Peyer's patch (tissue), 4 donors: ENCODE measurements around the gene ESRP2. TPM values are rescaled to one million over a fixed set of nuclear protein-coding genes. Genes with fewer than 3 reads are reported as not detected.

ENCODE experiments used
- DNase-seq, 3 donors: peaks; one replicate each; pipeline ENCODE4 v3.0.0-alpha.2; 2017 to 2019
- H3K27ac ChIP-seq, 4 donors: fragments of 200-600 bp; sonication (generic); one replicate each; pipeline ENCODE4 v1.5.1; 2016 to 2019
- H3K27me3 ChIP-seq, 2 donors: fragments of 200-600 bp; sonication (generic); one replicate each; pipeline ENCODE4 v1.5.1; 2019
- H3K36me3 ChIP-seq, 3 donors: fragments of 200-600 bp; sonication (generic); one replicate each; pipeline ENCODE4 v1.5.1; 2016 to 2019
- H3K4me1 ChIP-seq, 4 donors: fragments of 200-600 bp; sonication (generic); one replicate each; pipeline ENCODE4 v1.5.1; 2016 to 2019
- H3K4me3 ChIP-seq, 4 donors: fragments of 200-600 bp; sonication (generic); 1 replicate in 3 of 4; 2 replicates in 1 of 4; pipeline ENCODE4 v1.5.1; 2016 to 2019; ENCODE audit warnings: mild to moderate bottlenecking in 1 of 4
- H3K9me3 ChIP-seq, 4 donors: fragments of 200-600 bp; sonication (generic); one replicate each; pipeline ENCODE4 v1.5.1; 2016 to 2019; ENCODE audit warnings: mild to moderate bottlenecking in 1 of 4
- CTCF ChIP-seq, 6 experiments: fragments of 450-650 bp in 4 of 6; fragments of 200-600 bp in 2 of 6; sonication (generic) in 1 of 6; IDR thresholded peaks; one replicate each; pipeline ENCODE4 v1.5.1; 2017 to 2019; ENCODE audit warnings: antibody characterized with exemption in 6 of 6, mild to moderate bottlenecking in 3 of 6, moderate library complexity in 1 of 6
- POLR2A ChIP-seq, 2 donors: fragments of 450-650 bp; IDR thresholded peaks; one replicate each; pipeline ENCODE4 v1.5.1; 2017; ENCODE audit warnings: antibody characterized with exemption in 2 of 2, mild to moderate bottlenecking in 2 of 2, moderate library complexity in 2 of 2
- total RNA-seq, 4 donors: library from RNA; depleted of rRNA; stranded (reverse); fragments of >200 nt; gene quantifications; one replicate each; pipeline ENCODE4 v1.1.0, GENCODE V29; 2016

ESRP2 gene
- total RNA-seq, 4 donors from 2014 or later = 15.7 to 67.4 (median 40.9) TPM

- Histone ChIP-seq H3K27ac (peak overlapping the region in 1 of 4 donors; percentile 79), H3K4me3 (no peak overlapping the region), H3K36me3 (peaks cover 0 to 12% (median 0%) of the 10 kb centered on the region in 3 donors), H3K9me3 (no peaks in the 10 kb centered on the region), H3K4me1 (peaks cover 0 to 32% (median 28%) of the 10 kb centered on the region in 4 donors), H3K27me3 (no peaks in the 10 kb centered on the region)
- DNase-seq = no peak
- TF ChIP-seq CTCF (IDR thresholded peaks at IDR 0.05) (no peak), POLR2A (IDR thresholded peaks at IDR 0.05) (no peak)
Observed at GRCh38 chr16:68282064-68282452, 46.1 kb upstream of the ESRP2 start.

- H3K9me3 ChIP-seq = no peaks in the 10 kb centered on the region
- TF ChIP-seq CTCF (IDR thresholded peaks at IDR 0.05) (no peak), POLR2A (IDR thresholded peaks at IDR 0.05) (no peak)
- DNase-seq = no peak
- H3K27ac ChIP-seq = peak overlapping the region in 2 of 4 donors; percentile 6 to 79
- peaks cover 0 to 10% (median 0%) of the 10 kb centered on the region in 3 donors for H3K36me3 ChIP-seq
- no peak overlapping the region for H3K4me3 ChIP-seq
- H3K27me3 ChIP-seq = no peaks in the 10 kb centered on the region
- H3K4me1 ChIP-seq = peaks cover 0 to 28% (median 24%) of the 10 kb centered on the region in 4 donors
Observed at GRCh38 chr16:68281368-68282063, 45.6 kb upstream of the ESRP2 start.

GRCh38 chr16:68279726-68280558 lies 44.0 kb upstream of the ESRP2 start:
- Histone ChIP-seq H3K4me1 (peaks cover 0 to 22% (median 12%) of the 10 kb centered on the region in 4 donors), H3K27ac (peak overlapping the region in 1 of 4 donors; percentile 6), H3K36me3 (peaks cover 0 to 14% (median 0%) of the 10 kb centered on the region in 3 donors), H3K9me3 (no peaks in the 10 kb centered on the region), H3K4me3 (no peak overlapping the region), H3K27me3 (no peaks in the 10 kb centered on the region)
- TF ChIP-seq CTCF (IDR thresholded peaks at IDR 0.05) = no peak
- no peak for TF ChIP-seq POLR2A (IDR thresholded peaks at IDR 0.05)
- DNase-seq = no peak

- no peaks in the 10 kb centered on the region for H3K9me3 ChIP-seq
- no peak for DNase-seq
- peaks cover 0 to 26% (median 10%) of the 10 kb centered on the region in 4 donors for H3K4me1 ChIP-seq
- no peaks in the 10 kb centered on the region for H3K27me3 ChIP-seq
- peaks cover 0 to 16% (median 0%) of the 10 kb centered on the region in 3 donors for H3K36me3 ChIP-seq
- no peak overlapping the region for H3K4me3 ChIP-seq
- TF ChIP-seq CTCF (IDR thresholded peaks at IDR 0.05) = no peak
- no peak for TF ChIP-seq POLR2A (IDR thresholded peaks at IDR 0.05)
- peak overlapping the region; percentile 28 to 67 (median 36) for H3K27ac ChIP-seq
Observed at GRCh38 chr16:68276223-68276622, 40.3 kb upstream of the ESRP2 start.

GRCh38 chr16:68275611-68276191 lies 39.8 kb upstream of the ESRP2 start:
- peak in 2 of 3 donors; percentile 64 to 74 for DNase-seq
- H3K27ac ChIP-seq = peak overlapping the region; percentile 35 to 67 (median 39)
- no peaks in the 10 kb centered on the region for H3K9me3 ChIP-seq
- H3K4me3 ChIP-seq = no peak overlapping the region
- no peaks in the 10 kb centered on the region for H3K27me3 ChIP-seq
- H3K36me3 ChIP-seq = peaks cover 0 to 16% (median 0%) of the 10 kb centered on the region in 3 donors
- TF ChIP-seq POLR2A (IDR thresholded peaks at IDR 0.05) (no peak), CTCF (IDR thresholded peaks at IDR 0.05) (no peak)
- peaks cover 0 to 26% (median 10%) of the 10 kb centered on the region in 4 donors for H3K4me1 ChIP-seq
